ENCODE data around the gene GFRA4. TPM values are rescaled to one million over a fixed set of nuclear protein-coding genes. Genes with fewer than 3 reads are reported as not detected.

GFRA4 gene
- total RNA-seq, 1 experiment from 2014 or later: not detected

DNA sequence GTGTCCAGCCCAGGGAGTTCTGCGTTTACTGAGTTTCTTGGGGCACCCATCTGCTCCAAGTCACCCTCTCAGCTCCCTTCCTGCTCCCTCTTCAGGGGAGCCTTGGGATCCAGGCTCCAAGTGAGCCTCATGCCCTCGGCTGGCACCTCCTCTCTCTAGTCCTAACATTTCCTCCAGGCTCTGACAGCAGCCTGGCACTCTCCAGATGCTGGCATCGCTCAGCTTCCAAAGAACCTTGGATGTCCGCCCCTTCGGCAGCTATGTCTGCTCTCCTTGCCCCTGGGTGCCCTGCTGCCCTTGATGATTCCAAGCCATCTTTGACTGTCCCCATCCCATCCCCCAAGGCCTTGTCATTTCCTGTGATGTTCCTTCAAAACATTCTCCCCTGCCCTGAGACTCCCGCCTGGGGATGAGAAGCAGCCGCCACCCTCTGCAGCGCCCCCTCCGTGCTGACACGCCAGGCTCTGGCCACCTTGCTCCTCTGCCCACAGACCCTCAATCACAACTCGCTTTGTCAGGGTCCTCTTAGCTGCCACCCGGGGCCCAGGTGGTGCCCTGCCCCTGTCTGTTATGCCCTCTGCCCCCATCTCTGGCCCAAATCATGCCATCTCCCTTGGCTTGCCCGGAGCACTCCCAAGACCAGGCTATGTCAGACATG, 6.6 kb upstream of the GFRA4 start:
- ChIA-PET POLR2A (ENCODE audit: low non-redundant PET) (no interaction called here), CTCF (no interaction called here)
- Histone ChIP-seq H3K4me3 (ENCODE audit: low read depth, low read length, poor library complexity, severe bottlenecking) (no peak overlapping the region), H3K4me1 (ENCODE audit: insufficient read depth, low read length, poor library complexity, severe bottlenecking) (no peaks in the 10 kb centered on the region), H3K36me3 (ENCODE audit: insufficient read depth, low read length, poor library complexity, severe bottlenecking) (no peaks in the 10 kb centered on the region), H3K9me3 (ENCODE audit: low read depth, low read length, poor library complexity, severe bottlenecking) (no peaks in the 10 kb centered on the region), H3K27ac (ENCODE audit: low read depth, low read length, poor library complexity, severe bottlenecking) (no peak overlapping the region), H3K27me3 (replicated peaks; ENCODE audit: insufficient read depth, low read depth, low read length, poor library complexity) (peaks cover 29% of the 10 kb centered on the region)
- no TSS peak for BruUV-seq (replicated peaks)
- no peak for DNase-seq (ENCODE audit: low spot score)
- intact Hi-C loops (cut with micrococcal nuclease; ENCODE audit: unreplicated experiment): loop anchor here (10.0 kb wide), 1 partner anchor 415 kb away; no protein-coding TSS in a partner anchor
- TF ChIP-seq, protein P1, sequence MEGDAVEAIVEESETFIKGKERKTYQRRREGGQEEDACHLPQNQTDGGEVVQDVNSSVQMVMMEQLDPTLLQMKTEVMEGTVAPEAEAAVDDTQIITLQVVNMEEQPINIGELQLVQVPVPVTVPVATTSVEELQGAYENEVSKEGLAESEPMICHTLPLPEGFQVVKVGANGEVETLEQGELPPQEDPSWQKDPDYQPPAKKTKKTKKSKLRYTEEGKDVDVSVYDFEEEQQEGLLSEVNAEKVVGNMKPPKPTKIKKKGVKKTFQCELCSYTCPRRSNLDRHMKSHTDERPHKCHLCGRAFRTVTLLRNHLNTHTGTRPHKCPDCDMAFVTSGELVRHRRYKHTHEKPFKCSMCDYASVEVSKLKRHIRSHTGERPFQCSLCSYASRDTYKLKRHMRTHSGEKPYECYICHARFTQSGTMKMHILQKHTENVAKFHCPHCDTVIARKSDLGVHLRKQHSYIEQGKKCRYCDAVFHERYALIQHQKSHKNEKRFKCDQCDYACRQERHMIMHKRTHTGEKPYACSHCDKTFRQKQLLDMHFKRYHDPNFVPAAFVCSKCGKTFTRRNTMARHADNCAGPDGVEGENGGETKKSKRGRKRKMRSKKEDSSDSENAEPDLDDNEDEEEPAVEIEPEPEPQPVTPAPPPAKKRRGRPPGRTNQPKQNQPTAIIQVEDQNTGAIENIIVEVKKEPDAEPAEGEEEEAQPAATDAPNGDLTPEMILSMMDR (conservative IDR thresholded peaks at IDR 0.05; ENCODE audit: low read depth, low read length): no peak
- TF ChIP-seq EZH2 (IDR thresholded peaks at IDR 0.05; ENCODE audit: borderline replicate concordance, low read depth, low read length, poor library complexity, severe bottlenecking): no peak

DNA sequence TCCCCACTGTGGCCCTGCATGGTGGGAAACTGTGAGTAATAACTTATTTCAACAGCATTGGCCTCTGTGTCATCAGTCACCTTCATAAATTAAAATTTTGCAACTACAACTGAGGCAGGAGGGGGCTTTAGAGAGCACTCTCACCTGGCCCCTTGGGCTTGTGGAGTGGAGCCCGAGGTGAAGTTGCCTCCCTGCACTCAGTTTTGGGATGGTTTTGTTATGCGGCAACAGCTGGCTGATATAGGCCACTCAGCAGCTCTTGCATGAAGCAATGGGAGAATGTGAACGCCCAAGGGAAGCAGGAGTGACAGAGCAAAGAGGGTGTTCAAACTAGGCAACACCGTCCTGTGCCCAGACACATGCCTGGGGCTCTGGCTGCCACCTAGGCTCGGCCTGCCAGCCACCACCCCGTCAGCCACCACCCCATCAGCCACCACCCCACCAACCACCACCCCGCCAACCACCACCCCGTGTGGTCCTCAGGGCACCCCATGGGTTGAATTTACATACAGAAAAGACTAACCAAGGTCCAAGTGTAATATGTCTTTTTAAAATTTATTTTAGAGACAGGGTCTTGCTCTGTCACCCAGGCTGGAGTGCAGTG, 4.3 kb upstream of the GFRA4 start:
- Histone ChIP-seq H3K4me1 (ENCODE audit: insufficient read depth, low read length, poor library complexity, severe bottlenecking) (no peaks in the 10 kb centered on the region), H3K36me3 (ENCODE audit: insufficient read depth, low read length, poor library complexity, severe bottlenecking) (no peaks in the 10 kb centered on the region), H3K27me3 (replicated peaks; ENCODE audit: insufficient read depth, low read depth, low read length, poor library complexity) (peaks cover 10% of the 10 kb centered on the region), H3K4me3 (ENCODE audit: low read depth, low read length, poor library complexity, severe bottlenecking) (no peak overlapping the region), H3K27ac (ENCODE audit: low read depth, low read length, poor library complexity, severe bottlenecking) (no peak overlapping the region), H3K9me3 (ENCODE audit: low read depth, low read length, poor library complexity, severe bottlenecking) (no peaks in the 10 kb centered on the region)
- ChIA-PET POLR2A (ENCODE audit: low non-redundant PET) (no interaction called here), CTCF (no interaction called here)
- no peak for DNase-seq (ENCODE audit: low spot score)
- intact Hi-C loops (cut with micrococcal nuclease; ENCODE audit: unreplicated experiment): no loop called here
- TF ChIP-seq EZH2 (IDR thresholded peaks at IDR 0.05; ENCODE audit: borderline replicate concordance, low read depth, low read length, poor library complexity, severe bottlenecking): no peak
- TF ChIP-seq, protein P1 (conservative IDR thresholded peaks at IDR 0.05; ENCODE audit: low read depth, low read length): no peak
- no TSS peak for BruUV-seq (replicated peaks)

DNA sequence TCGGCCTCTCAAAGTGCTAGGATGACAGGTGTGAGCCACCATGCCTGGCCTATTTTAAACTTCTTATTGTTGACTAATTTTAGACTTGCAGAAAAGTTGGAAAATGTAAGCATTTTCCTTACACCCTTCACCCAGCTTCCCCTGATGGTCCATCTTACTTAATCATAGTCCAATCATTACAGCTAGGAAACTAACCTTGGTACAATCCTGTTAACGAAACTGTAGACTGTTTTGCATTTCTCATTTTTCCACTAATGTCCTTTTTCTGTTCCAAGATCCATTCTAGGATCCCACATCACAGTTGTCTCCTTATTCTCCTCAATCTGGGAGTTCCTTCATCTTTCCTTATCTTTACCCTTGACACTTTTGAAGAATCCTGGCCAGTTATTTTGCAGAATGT, 659 bp upstream of the GFRA4 start:
- BruUV-seq (replicated peaks): no TSS peak
- DNase-seq (ENCODE audit: low spot score): no peak

More for the DNA sequence above, 659 bp upstream of the GFRA4 start:
- H3K9me3 ChIP-seq (ENCODE audit: low read depth, low read length, poor library complexity, severe bottlenecking): no peaks in the 10 kb centered on the region
- TF ChIP-seq, protein P1 (conservative IDR thresholded peaks at IDR 0.05; ENCODE audit: low read depth, low read length): no peak
- TF ChIP-seq EZH2 (IDR thresholded peaks at IDR 0.05; ENCODE audit: borderline replicate concordance, low read depth, low read length, poor library complexity, severe bottlenecking): no peak
- CTCF ChIA-PET: no interaction called here
- no peak overlapping the region for H3K27ac ChIP-seq (ENCODE audit: low read depth, low read length, poor library complexity, severe bottlenecking)
- POLR2A ChIA-PET (ENCODE audit: low non-redundant PET): no interaction called here
- no peak overlapping the region for H3K4me3 ChIP-seq (ENCODE audit: low read depth, low read length, poor library complexity, severe bottlenecking)
- intact Hi-C loops (cut with micrococcal nuclease; ENCODE audit: unreplicated experiment): no loop called here
- H3K27me3 ChIP-seq (replicated peaks; ENCODE audit: insufficient read depth, low read depth, low read length, poor library complexity): peaks cover 36% of the 10 kb centered on the region
- peaks cover 9% of the 10 kb centered on the region for H3K4me1 ChIP-seq (ENCODE audit: insufficient read depth, low read length, poor library complexity, severe bottlenecking)
- no peaks in the 10 kb centered on the region for H3K36me3 ChIP-seq (ENCODE audit: insufficient read depth, low read length, poor library complexity, severe bottlenecking)

All from A673 (cell line).